Stimulated activated CD8-positive, alpha-beta memory T cell treated with anti-CD3 and anti-CD28 coated beads, Interleukin-7, amount 100 ng/mL, for 4 hours (primary cell): ENCODE measurements around the gene KIF26B.

Experiments used
- DNase-seq, 2 donors: peaks; one replicate each; pipeline ENCODE4 v3.0.0-alpha.2; 2020; ENCODE audit warnings: low read depth in 2 of 2

KIF26B gene

DNA sequence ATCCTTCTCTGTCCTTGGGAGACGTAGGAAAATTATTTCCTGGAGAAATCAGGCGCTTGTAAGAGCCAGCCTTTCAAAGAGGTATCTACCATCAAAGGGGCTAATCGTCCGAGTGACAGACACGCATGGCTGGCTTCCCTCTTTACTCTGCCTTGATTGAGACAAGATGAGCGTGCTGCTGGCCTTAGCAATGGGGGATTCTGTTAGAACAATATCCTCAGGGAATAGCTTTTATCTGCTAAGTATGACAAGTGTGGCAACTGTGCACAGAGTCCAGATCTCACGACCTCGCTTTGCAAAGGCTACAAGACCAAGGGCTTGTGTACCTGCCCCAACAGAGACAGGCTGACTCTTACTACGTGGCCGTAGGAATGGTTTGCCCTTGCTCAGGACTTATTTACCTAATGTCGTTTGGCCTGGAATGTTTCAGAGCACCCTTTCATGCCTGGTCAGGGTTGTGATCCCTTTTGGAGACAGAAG is 417.1 kb downstream of the KIF26B start:
- DNase-seq: no peak

DNA sequence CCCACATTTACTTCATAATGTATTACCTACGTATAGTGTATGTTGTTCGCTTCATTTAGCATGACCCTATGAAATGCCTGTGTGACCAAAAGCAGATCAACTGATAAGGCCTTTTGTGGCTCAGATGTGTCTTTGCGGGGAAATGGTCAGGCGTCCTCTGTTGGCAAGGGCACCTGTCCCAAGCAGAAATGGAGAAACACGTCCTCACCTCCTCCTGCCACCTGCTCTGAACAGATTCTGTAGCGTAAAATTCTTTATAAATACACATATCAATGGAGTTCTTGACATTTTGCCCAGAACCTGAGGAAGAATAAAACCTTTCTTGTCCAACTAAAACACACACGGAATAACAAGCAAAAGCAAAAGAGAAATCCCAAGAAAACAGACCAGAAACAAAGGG is 417.9 kb downstream of the KIF26B start:
- DNase-seq: no peak

DNA sequence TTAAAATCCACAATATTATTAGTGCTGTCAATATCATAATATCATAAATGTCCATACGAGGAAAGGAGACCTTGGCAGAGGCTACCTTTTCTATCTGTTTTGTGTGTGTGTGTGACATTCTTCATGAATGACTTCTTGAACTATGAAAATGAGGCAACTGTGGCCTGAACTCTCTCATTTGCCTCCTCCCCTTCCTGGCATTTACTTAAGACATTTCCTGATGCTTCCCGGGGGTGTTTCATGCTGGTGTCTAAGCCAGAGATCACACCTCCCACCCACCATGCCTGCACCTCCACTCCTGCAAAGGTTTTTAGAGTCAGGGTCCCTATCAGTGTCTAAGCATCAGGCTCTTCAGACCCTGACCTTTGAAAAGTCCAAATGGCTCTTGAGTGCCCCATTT is 420.9 kb downstream of the KIF26B start:
- no peak for DNase-seq

DNA sequence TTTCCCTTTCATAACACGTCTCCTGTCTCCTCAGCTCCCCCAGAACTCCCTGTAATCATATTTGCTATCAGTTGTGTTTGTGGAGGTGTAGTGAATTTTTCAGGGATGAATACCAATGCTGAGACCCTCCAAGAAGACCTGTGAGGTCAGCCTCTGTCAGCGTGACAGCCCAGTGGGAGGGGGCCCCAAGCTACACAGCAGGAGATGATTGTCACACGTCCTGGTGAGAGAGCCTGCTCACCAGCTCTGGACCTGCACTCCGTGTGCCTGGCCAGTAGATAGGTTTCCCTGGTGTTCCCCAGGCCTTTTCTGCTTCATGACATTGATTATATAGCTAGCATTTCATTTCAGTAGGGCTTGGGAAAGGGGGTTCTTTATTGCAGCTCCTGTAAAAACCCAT is 421.5 kb downstream of the KIF26B start:
- DNase-seq: no peak

DNA sequence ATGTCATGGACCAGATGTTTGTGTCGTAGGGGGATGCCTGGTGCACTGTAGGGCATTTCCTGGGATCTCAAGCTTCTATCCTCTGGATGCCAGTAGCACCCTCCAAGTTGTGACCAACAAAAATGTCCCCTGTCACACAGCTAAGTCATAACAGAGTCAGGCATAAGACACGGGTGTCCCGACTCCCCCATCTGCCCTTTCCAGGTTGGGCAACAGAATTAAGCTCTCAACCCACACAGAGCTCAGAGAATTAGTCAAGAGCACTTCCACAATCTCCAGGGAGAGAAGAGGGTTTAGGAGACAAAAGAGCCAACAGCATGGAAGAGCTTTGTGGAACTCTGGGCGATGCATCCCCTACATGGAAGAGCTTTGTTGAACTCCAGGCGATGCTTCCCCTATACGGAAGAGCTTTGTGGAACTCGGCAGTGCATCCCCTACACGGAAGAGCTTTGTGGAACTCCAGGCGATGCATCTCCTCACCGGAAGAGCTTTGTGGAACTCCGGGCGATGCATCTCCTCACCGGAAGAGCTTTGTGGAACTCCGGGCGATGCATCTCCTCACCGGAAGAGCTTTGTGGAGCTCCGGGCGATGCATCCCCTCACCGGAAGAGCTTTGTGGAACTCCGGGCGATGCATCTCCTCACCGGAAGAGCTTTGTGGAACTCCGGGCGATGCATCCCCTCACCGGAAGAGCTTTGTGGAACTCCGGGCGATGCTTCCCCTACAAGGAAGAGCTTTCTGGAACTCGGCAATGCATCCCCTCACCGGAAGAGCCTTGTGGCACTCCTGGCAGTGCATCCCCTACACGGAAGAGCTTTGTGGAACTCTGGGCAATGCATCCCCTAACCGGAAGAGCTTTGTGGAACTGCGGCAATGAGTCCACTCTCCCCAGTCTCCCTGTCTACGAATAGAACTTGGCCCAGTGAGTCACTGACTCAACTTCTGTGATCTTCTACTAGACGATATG is 422.7 kb downstream of the KIF26B start:
- DNase-seq: no peak

DNA sequence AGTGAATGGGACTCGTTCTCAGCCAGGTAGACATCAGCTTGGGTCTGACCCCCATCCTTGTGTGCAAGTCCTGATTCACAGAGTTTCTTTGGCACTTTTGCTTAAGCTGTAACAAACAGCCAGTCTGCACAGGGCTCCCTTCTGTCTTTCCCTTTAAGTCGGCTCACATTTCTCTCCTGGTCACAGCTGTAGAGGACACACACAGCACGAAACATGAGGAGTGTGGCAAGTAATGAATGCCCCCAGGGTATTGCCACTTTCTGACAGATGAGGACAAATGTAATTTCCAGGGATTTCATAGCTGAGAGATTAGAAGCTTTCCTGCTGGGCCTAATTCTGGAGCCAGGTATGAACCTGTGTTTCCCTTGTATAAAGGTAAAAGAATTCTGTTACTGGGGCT is 423.5 kb downstream of the KIF26B start:
- DNase-seq: no peak

DNA sequence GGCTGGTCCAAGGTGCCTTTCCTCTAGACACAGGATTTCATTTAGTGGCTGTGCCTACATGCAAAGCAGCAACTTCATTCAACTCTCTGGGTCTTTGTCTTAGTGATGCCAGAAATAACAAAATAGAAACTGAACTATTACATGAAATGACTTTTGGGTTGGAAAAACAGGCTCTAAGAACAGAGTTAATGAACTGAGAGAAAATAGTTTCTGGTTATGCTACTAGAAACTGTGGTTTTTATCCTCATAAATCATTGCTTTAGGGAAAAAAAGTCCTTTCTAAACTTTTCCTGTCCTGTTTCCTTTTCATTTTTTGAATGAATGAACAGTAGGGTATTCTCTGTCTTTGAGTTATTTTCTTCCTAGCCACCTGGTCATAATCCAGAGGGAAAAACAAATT is 424.0 kb downstream of the KIF26B start:
- DNase-seq: no peak

DNA sequence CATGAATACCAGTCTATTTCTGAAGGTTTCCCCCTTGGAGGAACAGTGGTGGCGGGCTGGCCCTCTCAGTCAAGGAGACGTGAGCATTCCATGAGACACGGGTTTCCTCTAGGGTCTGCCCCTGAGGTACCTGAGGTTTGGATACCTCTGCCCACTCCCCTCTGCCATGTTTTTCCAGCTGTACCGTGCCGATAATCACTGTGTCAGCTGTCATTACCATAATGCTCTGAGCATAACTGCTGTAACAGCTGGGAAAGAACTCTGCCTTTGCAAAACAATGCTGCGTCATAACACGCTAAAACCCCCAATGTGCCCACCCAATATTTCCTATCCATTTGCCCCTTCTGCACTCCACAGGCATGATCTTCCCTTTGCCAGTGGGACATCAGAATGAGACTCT is 425.1 kb downstream of the KIF26B start:
- no peak for DNase-seq

DNA sequence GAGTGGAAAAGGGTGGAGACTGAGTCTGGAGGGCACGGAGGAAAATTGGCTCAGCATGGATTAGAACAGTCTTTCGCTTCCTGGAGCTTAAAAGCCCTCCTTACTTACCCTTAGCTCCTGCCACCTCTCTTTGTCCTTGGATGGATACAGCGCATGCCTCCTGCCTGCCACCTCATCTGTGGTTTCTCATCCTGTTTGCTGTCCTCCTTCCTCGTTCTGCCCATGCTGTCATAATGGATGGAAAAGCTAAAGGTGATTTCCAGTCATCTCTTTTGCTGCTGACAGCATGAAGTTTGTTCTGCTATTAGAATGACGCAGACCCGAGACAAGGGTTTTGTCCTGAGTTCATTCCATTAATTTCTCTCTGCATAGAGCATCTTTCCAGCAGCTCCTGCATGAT is 425.9 kb downstream of the KIF26B start:
- DNase-seq: no peak

DNA sequence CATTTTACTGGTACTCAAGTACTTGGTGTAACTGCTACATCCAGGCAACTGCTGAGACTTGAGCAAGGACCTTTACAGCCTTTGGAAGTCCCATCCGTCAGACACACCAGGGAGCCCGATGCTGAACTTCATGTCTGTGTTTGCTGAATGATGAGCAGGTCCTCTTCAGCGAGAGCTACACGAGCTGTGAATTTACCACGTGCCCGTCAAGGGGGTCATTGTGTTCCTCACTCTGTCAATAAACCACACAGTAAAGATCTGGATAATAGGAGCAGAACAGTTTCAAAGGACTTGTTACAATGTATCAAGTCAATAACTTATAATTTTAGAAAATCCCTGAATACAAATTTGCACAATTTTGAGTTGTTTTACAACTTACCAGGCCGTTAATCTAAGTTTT is 427.2 kb downstream of the KIF26B start:
- DNase-seq: no peak

DNA sequence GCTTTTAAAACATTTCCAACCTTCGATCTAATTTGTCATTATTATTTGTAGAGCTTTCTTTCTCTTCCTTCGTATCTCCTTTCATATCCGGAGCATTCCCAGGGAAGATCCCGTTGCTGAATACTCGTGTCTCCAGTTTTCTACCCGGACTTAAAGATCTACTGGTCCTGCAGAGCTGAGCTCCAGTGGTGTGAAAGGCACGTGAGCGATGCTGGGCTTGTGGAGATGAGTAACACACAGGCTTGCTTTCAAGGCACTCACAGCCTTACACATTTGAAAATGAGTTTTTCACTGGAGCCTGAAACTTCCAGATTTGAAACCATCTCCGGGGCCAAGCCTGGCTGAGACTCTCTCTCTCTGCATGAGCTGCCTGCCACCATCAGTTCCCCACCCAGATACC is 428.3 kb downstream of the KIF26B start:
- no peak for DNase-seq

DNA sequence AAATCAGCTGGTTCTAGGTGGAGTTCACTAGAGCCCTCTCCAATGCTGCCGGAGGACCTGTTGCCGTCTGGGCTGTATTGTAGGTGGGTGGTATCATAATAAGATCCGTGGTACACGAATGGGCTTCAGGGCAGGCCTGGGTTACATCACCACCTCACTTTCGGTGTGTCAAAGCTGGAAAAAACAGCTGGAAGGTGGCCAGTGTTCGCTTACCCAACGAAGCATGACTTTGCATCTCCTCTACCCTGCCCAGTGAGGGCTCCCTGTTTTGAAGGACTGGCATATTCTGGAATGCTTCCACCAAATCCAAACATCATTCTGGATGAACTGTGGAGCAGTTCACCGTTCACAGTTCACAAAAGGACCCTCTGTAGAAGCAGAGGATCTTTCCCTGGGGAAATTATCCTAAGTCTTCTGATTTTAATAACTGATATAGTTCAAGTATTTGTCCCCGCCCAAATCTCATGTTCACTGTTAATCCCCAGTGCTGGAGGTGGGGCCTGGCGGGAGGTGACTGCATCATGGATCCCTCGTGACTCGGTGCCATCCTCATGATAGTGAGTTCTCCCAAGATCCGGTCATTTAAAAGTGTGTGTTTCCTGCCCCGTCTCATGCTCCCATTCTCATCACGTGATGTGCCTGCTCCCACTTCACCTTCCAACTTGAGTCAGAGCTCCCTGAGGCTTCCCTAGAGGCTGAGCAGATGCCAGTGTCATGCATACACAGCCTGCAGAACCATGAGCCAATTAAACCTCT is 429.0 kb downstream of the KIF26B start:
- DNase-seq: no peak

DNA sequence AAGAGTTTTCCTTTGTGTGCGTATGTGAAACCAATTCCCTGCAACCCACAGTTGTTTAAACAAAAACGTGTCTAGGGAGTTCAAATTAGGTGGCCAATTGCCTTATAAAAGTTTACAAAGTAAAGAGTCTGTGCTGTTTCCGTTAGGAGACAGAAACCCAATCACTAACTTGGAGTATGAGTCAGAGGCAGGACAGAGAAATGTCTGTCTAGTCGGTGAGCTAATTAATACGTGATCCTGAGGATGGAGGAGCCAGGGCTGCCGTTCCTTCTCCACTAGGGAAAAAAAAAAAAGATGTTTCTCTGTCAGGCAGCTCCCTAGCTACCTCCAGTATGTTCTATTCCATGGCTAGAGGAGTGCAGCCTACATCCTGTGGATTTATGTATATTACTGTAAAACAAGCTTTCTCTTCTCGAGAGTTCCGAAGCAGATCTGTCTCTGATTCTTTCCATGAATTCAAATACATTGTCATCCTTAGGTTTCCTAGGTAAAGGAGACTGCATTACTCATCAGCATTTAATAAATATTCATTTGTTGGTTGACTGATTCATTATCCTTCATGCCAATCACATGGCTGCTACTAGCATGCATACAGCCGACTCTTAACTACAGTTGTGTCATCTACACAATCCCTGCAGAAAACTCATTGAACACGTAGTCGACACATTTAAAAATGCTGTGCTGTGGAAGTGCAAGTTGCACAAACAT is 430.6 kb downstream of the KIF26B start:
- no peak for DNase-seq

DNA sequence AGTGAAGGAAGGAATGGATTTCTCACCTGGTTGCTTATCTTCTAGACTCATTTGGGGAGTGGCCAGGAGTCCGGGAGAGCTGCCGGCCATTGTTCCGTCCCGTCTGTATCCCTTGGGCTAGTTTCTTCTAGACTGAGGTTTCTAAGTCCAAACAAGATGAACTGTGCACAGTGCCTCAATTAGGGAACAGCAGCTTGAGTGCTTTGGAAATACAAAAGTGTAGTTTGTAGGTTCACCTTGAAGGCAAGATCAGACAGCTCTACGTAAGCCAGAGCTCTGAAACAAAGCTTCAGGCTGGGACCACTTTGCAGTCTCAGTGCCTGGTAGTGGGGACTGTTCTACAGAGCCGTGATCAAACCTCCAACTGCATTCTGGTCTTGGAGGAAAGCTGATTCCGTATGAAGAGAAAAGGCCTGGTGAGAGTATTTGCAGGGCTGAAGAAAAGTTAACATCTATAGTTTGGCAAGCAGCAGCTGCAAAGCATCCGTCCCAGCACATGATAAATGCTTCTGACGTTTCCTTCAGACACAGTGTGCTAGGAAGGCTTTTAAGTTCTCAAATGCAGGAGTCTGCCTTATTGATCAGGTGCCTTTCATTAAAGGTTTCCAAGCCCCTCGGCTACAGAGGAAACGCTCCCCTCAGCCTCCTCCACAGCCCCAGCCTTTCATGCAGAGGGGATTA is 432.8 kb downstream of the KIF26B start:
- no peak for DNase-seq

DNA sequence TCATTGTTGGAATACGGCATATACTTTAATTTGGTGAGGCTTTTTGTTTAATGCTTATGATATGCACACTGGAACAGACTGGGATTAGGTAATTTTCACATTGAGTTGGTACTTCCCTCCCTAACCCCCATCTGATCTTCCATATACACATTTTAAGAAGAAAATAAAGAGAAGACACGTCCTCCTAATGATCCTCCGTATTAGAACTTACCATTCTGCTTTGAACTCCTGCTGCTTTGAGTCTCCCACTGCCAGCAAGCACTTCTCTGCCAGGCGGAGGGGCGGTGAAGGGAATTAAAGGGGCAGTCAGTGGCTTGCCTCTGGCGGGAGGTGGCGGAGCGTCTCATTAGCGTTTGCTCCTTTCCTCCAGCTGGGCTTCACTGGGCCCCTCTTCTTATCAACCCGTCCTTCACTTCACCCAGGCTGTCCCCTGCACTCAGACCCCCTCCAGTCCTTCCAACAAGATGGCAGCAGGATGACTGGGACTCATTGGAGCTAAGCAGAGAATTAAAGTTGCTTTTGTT is 433.4 kb downstream of the KIF26B start:
- DNase-seq: no peak

DNA sequence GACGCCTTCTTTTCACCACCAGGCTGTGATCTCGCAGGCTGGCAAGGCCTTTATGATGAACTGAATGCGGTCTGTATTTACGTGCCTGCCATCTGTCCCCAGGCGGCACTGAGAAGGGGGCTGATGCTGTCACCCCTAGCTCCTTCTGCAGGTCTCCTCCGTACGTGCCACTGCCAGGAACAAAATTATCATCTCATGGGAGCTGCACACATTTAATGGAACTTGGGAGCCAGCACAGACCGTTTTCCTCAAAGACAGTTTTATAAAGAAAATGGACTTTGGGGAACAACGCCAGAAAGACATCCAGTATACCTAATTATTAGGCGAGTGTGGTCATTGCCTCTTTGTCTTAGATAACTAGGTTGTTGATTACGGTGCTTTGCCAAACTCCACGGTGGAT is 434.5 kb downstream of the KIF26B start:
- DNase-seq: no peak

DNA sequence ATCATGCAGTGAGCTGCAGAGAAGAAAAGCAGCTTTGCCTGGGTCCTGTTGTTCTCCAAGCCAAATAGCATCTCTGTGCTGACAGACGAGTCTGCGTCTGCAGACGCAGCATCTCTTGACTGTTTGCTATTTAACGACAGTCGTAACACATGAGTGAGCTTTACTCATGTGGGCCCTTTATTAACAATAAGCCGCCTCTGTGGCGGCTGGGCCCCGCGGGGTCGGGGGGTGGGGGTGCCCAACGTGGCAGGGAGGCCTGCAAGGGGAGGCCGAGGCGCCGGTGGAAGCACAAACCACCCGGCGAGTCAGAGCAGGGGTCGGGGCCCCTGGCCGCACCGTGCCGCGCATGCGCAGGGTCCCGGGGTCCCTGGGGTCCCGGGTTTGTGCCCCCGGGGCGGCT is 435.1 kb downstream of the KIF26B start:
- DNase-seq: no peak

DNA sequence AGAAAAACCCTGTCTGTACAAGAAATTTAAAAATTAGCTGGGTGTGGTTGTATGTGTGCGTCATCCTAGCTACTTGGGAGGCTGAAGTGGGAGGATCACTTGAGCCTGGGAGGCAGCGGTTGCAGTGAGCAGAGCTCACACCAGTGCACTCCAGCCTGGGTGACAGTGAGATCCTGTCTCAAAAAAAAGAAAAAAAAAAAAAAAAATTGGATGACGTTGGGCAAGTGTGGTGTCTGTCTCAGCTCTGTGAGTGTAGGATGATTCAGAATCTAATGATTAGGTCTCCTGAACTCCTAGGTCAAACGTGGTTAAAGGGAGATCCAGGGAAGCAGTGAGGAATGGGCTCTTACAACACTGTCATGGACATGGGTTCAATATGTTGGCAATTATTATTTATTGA is 435.9 kb downstream of the KIF26B start:
- DNase-seq: no peak

DNA sequence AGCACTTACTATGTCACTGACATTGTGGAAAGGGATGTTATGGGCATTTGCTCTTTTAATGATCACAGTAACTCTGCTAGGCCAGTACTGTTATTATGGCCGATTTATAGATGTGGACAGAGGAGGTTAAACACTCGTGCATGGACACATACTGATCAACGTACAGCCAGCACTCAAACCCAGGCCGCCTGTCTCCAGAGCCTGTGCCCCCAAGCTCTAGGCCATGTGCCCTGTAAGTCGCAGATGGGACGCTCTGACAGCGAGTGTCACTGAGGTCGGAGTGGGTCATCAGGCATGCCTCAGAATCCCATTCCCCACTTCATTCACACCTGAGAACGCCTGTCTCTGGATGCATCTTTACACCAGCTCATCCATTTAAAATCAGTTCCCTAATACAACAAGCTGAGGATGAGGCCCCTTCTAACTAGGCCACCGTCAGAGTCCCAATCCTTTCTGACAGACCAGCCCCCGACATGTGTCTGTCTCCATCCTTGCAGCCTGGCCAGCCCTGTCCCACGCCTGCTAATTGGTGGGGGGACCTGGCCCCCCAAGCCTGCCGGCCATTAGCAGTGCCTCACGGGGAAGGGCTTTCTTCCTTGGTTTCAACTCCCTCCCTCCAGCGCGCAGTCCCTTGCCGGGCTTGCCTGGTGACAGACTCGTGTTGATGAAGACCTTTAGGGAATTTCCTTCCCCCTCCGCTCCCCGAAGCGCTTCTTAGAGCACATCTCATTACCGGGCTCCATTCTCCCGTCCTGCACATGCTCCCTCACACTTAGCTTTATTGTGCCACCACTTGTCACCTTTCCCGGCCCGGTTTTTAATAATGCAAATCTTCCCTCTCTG is 436.8 kb downstream of the KIF26B start:
- no peak for DNase-seq

DNA sequence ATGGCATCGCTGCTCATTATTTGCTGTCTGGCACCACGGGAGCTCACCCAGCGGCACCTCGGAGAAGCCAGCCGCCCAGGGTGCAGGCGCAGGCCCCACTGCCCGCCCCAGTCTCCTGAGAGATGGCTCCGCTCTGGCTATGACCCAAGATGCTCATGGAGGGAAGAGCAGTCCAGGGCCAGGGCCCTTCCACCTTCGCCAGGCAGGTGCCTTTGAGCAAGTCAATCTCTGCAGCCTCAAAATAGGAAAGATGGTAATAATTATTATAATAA is 437.3 kb downstream of the KIF26B start:
- DNase-seq: no peak
